Activated naive CD4-positive, alpha-beta T cell treated with anti-CD3 and anti-CD28 coated beads for 36 hours (primary cell): Measurements from ENCODE around the gene MYO9A. TPM values are rescaled to one million over a fixed set of nuclear protein-coding genes. Genes with fewer than 3 reads are reported as not detected.
"Not testable (repeated sequence)": the region's sequence is repeated elsewhere in the genome, so short reads cannot be mapped to it uniquely, and the experiment has no call there.

Experiments used
- CTCF ChIA-PET: fragments of 350-600 bp; sonication (Branson Sonifier 250); formaldehyde crosslinking; loops from one replicate; lab custom pipeline; 2021; ENCODE audit warnings: antibody characterized with exemption; lab: Charles Lee
- DNase-seq: peaks from one replicate; pipeline ENCODE4 v3.0.0-alpha.2; 2020
- H3K27ac Mint-ChIP-seq: one replicate; pipeline ENCODE4 v1.8.0; 2021; ENCODE audit warnings: mild to moderate bottlenecking, mixed read lengths
- H3K27me3 Mint-ChIP-seq: one replicate; pipeline ENCODE4 v1.8.0; 2021; ENCODE audit warnings: low read depth, mixed read lengths
- H3K36me3 Mint-ChIP-seq: one replicate; pipeline ENCODE4 v1.8.0; 2021; ENCODE audit warnings: low read depth, mixed read lengths
- H3K4me1 Mint-ChIP-seq: one replicate; pipeline ENCODE4 v1.8.0; 2021; ENCODE audit warnings: low read depth, mixed read lengths
- H3K4me3 Mint-ChIP-seq: one replicate; pipeline ENCODE4 v1.8.0; 2021; ENCODE audit warnings: mild to moderate bottlenecking, moderate library complexity, mixed read lengths
- H3K9me3 Mint-ChIP-seq: one replicate; pipeline ENCODE4 v1.8.0; 2021; ENCODE audit warnings: mixed read lengths
- intact Hi-C: fragments of 100-400 bp; cut with micrococcal nuclease; formaldehyde crosslinking; loops from one replicate; pipeline ENCODE4 v1.15.1; 2023
- total RNA-seq, 2 experiments: library from RNA; stranded (reverse); gene quantifications; one replicate each; pipeline ENCODE4 v1.2.3, GENCODE V29; 2021

Gene MYO9A
- total RNA-seq, 2 experiments from 2014 or later, result 9.5 to 10.0 TPM

DNA sequence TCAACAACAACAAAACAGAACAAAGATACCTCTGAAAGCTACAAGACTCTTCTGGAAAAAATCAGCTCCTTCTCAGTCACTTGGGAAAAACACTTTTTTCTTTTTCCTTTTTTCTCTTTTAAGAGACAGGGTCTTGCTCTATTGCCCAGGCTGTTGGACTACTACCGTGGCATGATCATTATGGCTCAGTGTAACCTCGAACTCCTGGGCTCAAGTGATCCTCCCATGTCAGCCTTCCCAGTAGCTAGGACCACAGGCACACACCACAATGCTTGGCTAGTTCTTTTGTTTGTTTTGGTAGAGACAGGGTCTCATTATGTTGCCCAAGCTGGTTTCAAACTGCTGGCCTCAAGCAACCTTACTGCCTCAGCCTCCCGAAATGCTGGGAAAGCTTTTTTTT is 12.8 kb downstream of the MYO9A start:
- Mint-ChIP-seq H3K9me3 (no peaks in the 10 kb centered on the region), H3K4me3 (no peak overlapping the region), H3K4me1 (peaks cover 3% of the 10 kb centered on the region), H3K36me3 (no peaks in the 10 kb centered on the region), H3K27ac (no peak overlapping the region), H3K27me3 (no peaks in the 10 kb centered on the region)
- no peak for DNase-seq
- intact Hi-C loops, result no loop called here
- CTCF ChIA-PET, result no interaction called here

DNA sequence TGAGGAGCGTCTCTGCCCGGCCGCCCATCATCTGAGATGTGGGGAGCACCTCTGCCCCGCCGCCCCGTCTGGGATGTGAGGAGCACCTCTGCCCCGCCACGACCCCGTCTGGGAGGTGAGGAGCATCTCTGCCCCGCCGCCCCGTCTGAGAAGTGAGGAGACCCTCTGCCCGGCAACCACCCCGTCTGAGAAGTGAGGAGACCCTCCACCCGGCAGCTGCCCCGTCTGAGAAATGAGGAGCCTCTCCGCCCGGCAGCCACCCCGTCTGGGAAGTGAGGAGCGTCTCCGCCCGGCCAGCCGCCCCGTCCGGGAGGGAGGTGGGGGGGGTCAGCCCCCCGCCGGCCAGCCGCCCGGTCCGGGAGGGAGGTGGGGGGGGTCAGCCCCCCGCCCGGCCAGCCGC is 17.4 kb downstream of the MYO9A start:
- H3K36me3 Mint-ChIP-seq, H3K4me3 Mint-ChIP-seq, H3K9me3 Mint-ChIP-seq, H3K27ac Mint-ChIP-seq, DNase-seq, H3K4me1 Mint-ChIP-seq, H3K27me3 Mint-ChIP-seq, CTCF ChIA-PET, intact Hi-C loops: not testable (repeated sequence)

DNA sequence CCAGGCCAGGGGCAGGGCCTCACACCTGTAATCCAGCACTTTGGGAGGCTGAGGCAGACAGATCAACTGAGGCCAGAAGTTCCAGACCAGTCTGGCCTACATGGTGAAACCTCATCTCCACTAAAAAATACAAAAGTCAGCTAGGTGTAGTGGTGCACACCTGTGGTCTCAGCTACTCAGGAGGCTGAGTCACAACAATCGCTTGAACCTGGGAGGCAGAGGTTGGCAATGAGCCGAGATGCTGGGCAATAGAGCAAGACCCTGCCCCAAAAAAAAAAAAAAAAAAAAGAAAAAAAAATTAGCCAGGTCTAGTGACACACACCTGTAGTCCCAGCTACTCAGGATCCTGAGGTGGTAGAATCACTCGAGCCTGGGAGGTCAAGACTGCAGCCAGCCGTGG is 18.8 kb downstream of the MYO9A start:
- CTCF ChIA-PET, result no interaction called here
- peaks cover 2% of the 10 kb centered on the region for H3K4me1 Mint-ChIP-seq
- no peak overlapping the region for H3K27ac Mint-ChIP-seq
- no peaks in the 10 kb centered on the region for H3K27me3 Mint-ChIP-seq
- intact Hi-C loops, result no loop called here
- no peak for DNase-seq
- H3K4me3 Mint-ChIP-seq, result no peak overlapping the region
- H3K9me3 Mint-ChIP-seq, result no peaks in the 10 kb centered on the region
- peaks cover 2% of the 10 kb centered on the region for H3K36me3 Mint-ChIP-seq

DNA sequence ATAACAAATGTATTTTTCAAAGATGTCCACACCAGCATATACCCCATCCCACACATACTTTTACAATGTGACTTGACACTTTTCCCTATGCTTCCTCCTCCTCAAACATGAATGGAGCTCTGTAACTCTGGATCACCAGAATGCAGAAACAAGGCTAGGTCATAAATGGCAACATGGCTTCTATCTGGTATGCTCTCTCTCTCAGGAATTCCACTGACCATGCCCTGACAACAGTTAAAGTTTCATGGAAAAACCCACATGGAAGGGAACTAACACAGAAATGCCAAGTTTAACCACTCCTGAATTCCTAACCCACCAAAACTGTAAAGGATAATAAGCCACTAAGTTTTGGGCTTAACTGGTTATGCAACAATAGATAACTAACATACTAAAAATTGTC is 19.9 kb downstream of the MYO9A start:
- DNase-seq, result no peak
- CTCF ChIA-PET, result no interaction called here
- H3K27me3 Mint-ChIP-seq, result no peaks in the 10 kb centered on the region
- peaks cover 2% of the 10 kb centered on the region for H3K36me3 Mint-ChIP-seq
- H3K4me1 Mint-ChIP-seq, result peaks cover 2% of the 10 kb centered on the region
- intact Hi-C loops, result no loop called here
- no peaks in the 10 kb centered on the region for H3K9me3 Mint-ChIP-seq
- H3K4me3 Mint-ChIP-seq, result no peak overlapping the region
- H3K27ac Mint-ChIP-seq, result no peak overlapping the region

DNA sequence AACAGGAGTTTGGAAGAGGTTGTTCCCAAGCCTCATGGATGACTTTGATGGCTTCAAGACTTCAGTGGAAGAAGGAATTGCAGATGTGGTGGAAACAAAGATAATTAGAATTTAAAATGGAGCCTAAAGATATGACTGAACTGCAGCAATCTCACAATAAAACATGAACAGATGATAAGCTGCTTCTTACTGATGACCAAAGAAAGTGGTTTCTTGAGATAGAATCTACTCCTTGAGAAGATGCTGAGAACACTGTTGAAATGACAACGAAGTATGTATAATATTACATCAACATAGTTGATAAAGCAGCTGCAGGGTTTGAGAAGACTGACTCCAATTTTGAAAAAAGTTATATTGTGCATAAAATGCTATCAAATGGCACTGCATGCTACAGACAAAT is 21.2 kb downstream of the MYO9A start:
- no peak for DNase-seq
- Mint-ChIP-seq H3K4me3 (no peak overlapping the region), H3K4me1 (peaks cover 2% of the 10 kb centered on the region), H3K36me3 (peaks cover 2% of the 10 kb centered on the region), H3K9me3 (no peaks in the 10 kb centered on the region), H3K27ac (no peak overlapping the region), H3K27me3 (no peaks in the 10 kb centered on the region)
- intact Hi-C loops, result no loop called here
- CTCF ChIA-PET, result no interaction called here

DNA sequence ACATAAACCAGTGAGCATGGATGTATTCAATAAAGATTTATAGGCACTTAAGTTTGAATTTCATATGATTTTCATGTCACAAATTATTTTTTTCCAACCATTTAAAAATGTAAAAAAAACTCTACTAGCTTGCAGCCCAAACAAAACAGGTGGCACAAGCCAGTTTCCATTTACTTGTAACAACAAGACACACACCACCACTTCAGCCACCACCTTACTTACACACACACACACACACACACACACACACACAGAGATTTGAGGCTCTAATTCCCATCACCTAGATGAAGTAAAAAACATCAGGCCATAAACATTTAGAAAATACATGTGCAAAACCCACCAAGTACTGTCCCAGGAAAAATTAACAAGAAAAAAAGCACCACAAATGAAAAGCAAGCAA is 25.3 kb downstream of the MYO9A start:
- no peaks in the 10 kb centered on the region for H3K9me3 Mint-ChIP-seq
- intact Hi-C loops, result no loop called here
- H3K4me1 Mint-ChIP-seq, result peaks cover 2% of the 10 kb centered on the region
- DNase-seq, result no peak
- H3K36me3 Mint-ChIP-seq, result peaks cover 4% of the 10 kb centered on the region
- no peak overlapping the region for H3K27ac Mint-ChIP-seq
- CTCF ChIA-PET, result interaction anchor here (0.8 kb wide), 1 partner anchor 14 kb away, joined by 3 read pairs; no protein-coding TSS in a partner anchor
- no peaks in the 10 kb centered on the region for H3K27me3 Mint-ChIP-seq
- no peak overlapping the region for H3K4me3 Mint-ChIP-seq

DNA sequence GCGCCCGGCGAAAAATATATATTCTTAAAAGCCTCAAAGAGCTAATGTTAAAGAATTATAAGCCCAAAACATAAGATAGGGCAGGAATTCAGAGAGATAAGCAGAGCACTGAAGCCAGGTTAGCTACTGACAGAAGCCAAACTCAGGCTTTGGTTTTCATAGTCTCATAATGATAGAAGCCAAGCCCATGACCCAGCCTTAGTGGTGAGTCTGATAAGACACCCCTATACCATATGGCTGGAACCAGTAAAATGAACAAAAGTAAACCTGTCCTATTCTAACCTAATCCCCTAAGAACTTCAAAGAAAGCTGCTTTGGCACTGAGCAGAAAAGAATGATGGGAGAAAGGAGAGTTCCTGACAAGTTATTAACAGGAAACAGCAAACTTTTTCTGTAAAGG is 25.9 kb downstream of the MYO9A start:
- peaks cover 2% of the 10 kb centered on the region for H3K4me1 Mint-ChIP-seq
- intact Hi-C loops, result no loop called here
- CTCF ChIA-PET, result interaction anchor here (0.8 kb wide), 1 partner anchor 13 kb away, joined by 3 read pairs; no protein-coding TSS in a partner anchor
- H3K4me3 Mint-ChIP-seq, result no peak overlapping the region
- H3K36me3 Mint-ChIP-seq, result peaks cover 7% of the 10 kb centered on the region
- no peak for DNase-seq
- no peaks in the 10 kb centered on the region for H3K9me3 Mint-ChIP-seq
- no peaks in the 10 kb centered on the region for H3K27me3 Mint-ChIP-seq
- no peak overlapping the region for H3K27ac Mint-ChIP-seq

DNA sequence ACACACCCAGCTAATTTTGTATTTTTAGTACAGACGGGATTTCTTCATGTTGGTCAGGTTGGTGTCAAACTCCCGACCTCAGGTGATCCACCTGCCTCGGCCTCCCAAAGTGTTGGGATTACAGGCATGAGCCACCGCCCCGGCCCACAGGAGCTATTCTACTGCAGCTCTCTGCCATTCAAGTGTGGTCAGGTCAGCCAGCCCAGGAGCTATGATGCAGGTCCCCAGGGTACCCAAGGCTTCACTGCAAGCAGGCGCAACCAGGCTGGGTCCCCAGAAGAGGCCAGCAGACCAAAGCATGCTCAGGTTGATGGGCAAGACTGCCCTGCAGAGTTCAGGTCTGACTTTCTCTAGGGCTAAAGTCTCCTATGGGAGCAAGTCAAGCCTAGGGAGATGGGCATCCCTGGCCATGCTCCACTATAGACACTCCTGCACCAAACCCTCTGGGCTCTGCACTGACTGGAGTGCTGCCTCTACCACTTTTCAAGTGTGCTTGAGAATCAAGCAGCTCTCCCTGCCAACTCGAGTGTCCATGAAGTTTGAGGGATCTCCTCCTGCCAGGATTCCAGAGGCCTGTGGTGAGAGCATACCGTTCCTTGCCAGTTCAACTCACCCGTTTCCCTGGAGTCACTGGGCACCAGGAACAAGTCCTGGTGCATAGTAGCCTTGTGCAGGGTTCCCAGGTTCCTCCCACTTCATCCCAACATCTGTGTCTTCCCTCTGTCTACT is 30.9 kb downstream of the MYO9A start:
- no peak for DNase-seq
- peaks cover 17% of the 10 kb centered on the region for H3K36me3 Mint-ChIP-seq
- intact Hi-C loops, result no loop called here
- no peaks in the 10 kb centered on the region for H3K4me1 Mint-ChIP-seq
- no peak overlapping the region for H3K27ac Mint-ChIP-seq
- H3K9me3 Mint-ChIP-seq, result peaks cover 13% of the 10 kb centered on the region
- H3K4me3 Mint-ChIP-seq, result no peak overlapping the region
- CTCF ChIA-PET, result no interaction called here
- H3K27me3 Mint-ChIP-seq, result no peaks in the 10 kb centered on the region

DNA sequence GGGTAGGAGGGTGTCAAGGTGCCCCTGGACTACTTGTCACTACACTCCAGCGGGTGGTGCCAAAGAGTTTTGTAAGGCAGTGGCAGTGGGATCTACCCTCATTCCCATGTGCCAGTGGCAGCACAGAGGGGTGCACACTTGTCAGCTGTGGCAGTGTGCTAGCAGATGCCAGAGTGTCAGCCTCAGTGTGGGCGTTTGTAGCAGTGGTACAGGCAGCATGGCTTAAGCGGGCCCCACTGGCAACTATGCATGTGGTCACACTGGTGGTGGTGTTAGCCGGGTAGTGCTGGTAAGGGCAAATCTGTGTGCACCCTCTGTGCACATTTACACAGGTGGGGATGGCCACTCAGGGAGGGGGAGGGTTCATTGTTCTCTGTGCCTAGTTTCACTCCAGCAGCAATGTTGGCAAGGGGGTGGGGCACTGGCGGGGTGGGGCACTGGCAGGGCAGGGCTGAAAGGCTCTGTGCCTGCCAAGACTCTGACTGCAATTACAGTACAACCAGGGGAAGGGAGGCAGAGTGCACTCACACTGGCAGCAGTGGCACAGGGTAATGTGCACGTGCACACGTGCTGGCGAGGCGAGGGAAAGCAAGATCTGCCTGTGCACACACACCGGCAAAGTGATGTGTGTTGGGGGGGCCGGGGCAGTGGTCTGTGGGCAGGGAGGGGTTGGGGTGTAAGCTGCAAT is 31.8 kb downstream of the MYO9A start:
- peaks cover 13% of the 10 kb centered on the region for H3K9me3 Mint-ChIP-seq
- no peak overlapping the region for H3K4me3 Mint-ChIP-seq
- no peaks in the 10 kb centered on the region for H3K27me3 Mint-ChIP-seq
- H3K36me3 Mint-ChIP-seq, result peaks cover 17% of the 10 kb centered on the region
- no peak overlapping the region for H3K27ac Mint-ChIP-seq
- CTCF ChIA-PET, result no interaction called here
- no peak for DNase-seq
- no peaks in the 10 kb centered on the region for H3K4me1 Mint-ChIP-seq
- intact Hi-C loops, result no loop called here

DNA sequence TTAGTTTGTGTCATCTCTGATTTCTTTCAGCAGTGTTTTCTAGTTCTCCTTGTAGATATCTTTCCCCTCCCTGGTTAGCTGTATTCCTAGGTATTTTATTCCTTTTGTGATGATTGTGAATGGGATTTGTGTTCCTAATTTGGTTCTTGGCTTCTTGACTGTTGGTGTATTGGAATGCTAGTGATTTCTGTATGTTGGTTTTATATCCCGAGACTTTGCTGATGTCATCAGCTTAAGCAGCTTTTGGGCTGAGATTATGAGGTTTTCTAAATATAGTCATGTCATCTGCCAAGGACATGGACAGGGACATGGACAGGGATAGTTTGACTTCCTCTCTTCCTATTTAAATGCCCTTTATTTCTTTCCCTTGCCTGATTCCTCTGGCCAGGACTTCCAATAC is 35.8 kb downstream of the MYO9A start:
- intact Hi-C loops, result no loop called here
- peaks cover 13% of the 10 kb centered on the region for H3K9me3 Mint-ChIP-seq
- H3K36me3 Mint-ChIP-seq, result peaks cover 12% of the 10 kb centered on the region
- H3K4me3 Mint-ChIP-seq, result no peak overlapping the region
- CTCF ChIA-PET, result no interaction called here
- peaks cover 8% of the 10 kb centered on the region for H3K4me1 Mint-ChIP-seq
- no peak overlapping the region for H3K27ac Mint-ChIP-seq
- H3K27me3 Mint-ChIP-seq, result no peaks in the 10 kb centered on the region
- DNase-seq, result no peak

DNA sequence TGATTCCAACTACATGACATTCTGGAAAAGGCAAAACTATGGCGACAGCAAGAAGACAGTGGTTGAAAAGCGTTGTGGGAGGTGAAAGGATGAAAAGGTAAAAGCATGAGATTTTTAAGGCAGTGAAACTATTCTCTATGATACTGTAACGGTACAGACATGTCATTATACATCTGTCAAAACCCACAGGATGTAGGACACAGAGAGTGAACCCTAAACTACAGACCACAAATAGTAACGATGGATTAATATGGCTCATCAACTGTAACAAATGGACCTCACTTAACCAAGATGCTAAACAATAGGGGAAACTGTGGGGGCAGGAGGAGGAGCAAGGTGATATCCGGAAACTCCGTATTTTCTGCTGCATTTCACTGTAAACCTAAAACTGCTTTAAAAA is 39.1 kb downstream of the MYO9A start:
- CTCF ChIA-PET, result interaction anchor here (1.1 kb wide), 1 partner anchor 14 kb away, joined by 3 read pairs; no protein-coding TSS in a partner anchor

DNA sequence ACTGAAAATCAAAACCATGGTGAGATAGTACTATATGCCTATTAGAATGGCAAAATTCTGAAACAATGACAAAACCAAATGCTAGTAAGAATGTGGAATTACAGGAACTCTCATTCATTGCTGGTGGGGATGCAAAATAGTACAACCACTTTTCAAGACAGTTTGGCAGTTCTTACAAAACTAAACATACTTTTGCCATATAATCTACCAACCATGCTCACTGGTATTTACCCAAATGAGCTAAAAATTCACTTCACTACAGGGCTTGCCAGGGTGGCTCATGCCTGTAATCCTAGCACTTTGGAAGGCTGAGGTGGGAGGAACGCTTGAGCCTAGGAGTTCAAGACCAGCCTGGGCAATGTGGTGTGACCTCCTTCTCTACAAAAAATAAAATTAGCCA is 40.0 kb downstream of the MYO9A start:
- intact Hi-C loops, result no loop called here

More for the DNA sequence above, 39.1 kb downstream of the MYO9A start:
- intact Hi-C loops, result no loop called here
- Mint-ChIP-seq H3K4me3 (no peak overlapping the region), H3K9me3 (peaks cover 5% of the 10 kb centered on the region), H3K4me1 (peaks cover 8% of the 10 kb centered on the region), H3K27ac (no peak overlapping the region), H3K36me3 (peaks cover 5% of the 10 kb centered on the region), H3K27me3 (no peaks in the 10 kb centered on the region)
- DNase-seq, result no peak

More for the DNA sequence above, 40.0 kb downstream of the MYO9A start:
- H3K4me1 Mint-ChIP-seq, result peaks cover 8% of the 10 kb centered on the region
- DNase-seq, result no peak
- no peaks in the 10 kb centered on the region for H3K27me3 Mint-ChIP-seq
- H3K27ac Mint-ChIP-seq, result no peak overlapping the region
- peaks cover 5% of the 10 kb centered on the region for H3K36me3 Mint-ChIP-seq
- H3K4me3 Mint-ChIP-seq, result no peak overlapping the region
- H3K9me3 Mint-ChIP-seq, result no peaks in the 10 kb centered on the region
- CTCF ChIA-PET, result interaction anchor here (1.1 kb wide), 1 partner anchor 14 kb away, joined by 3 read pairs; no protein-coding TSS in a partner anchor
